Central memory CD8-positive, alpha-beta T cell (primary cell): ENCODE results near the gene GGN.
"Not testable (repeated sequence)": the region's sequence is repeated elsewhere in the genome, so short reads cannot be mapped to it uniquely, and the experiment has no call there.

ENCODE experiments used
- ATAC-seq: fragments of 150-1000 bp; cut with Tn5 transposase; replicated peaks from 2 replicates; pipeline ENCODE4 v1.10.0; 2022; ENCODE audit warnings: mild to moderate bottlenecking, moderate FRiP score, moderate number of reproducible peaks; ENCODE audit not compliant: poor library complexity, severe bottlenecking; ENCODE audit errors: extremely low read depth
- DNase-seq, 2 donors: peaks; one replicate each; pipeline ENCODE4 v3.0.0; 2021; ENCODE audit warnings: low spot score in 2 of 2
- H3K27ac Mint-ChIP-seq: one replicate; pipeline ENCODE4 v1.8.0; 2022; ENCODE audit warnings: low read depth, mild to moderate bottlenecking, moderate library complexity, mixed read lengths
- H3K27me3 Mint-ChIP-seq: one replicate; pipeline ENCODE4 v1.8.0; 2022; ENCODE audit warnings: mixed read lengths
- H3K36me3 Mint-ChIP-seq: one replicate; pipeline ENCODE4 v1.8.0; 2022; ENCODE audit warnings: mild to moderate bottlenecking, moderate library complexity, mixed read lengths; ENCODE audit not compliant: insufficient read depth
- H3K4me1 Mint-ChIP-seq: one replicate; pipeline ENCODE4 v1.8.0; 2022; ENCODE audit warnings: mixed read lengths
- H3K4me3 Mint-ChIP-seq: one replicate; pipeline ENCODE4 v1.8.0; 2022; ENCODE audit warnings: mild to moderate bottlenecking, moderate library complexity, mixed read lengths
- H3K9me3 Mint-ChIP-seq: one replicate; pipeline ENCODE4 v1.8.0; 2022; ENCODE audit warnings: mixed read lengths

The GGN gene

GRCh38 chr19:38340927-38341326 is 46.9 kb downstream of the GGN start:
- ATAC-seq (no peak), DNase-seq (no peak)
- no peaks in the 10 kb centered on the region for H3K27me3 Mint-ChIP-seq
- peaks cover 13% of the 10 kb centered on the region for H3K36me3 Mint-ChIP-seq
- no peak overlapping the region for H3K4me3 Mint-ChIP-seq
- no peaks in the 10 kb centered on the region for H3K9me3 Mint-ChIP-seq
- peak overlapping the region; percentile 54 for H3K27ac Mint-ChIP-seq
- peaks cover 18% of the 10 kb centered on the region for H3K4me1 Mint-ChIP-seq

- not testable (repeated sequence) for H3K4me3 Mint-ChIP-seq, H3K9me3 Mint-ChIP-seq, H3K27me3 Mint-ChIP-seq, H3K27ac Mint-ChIP-seq, ATAC-seq, DNase-seq
- Mint-ChIP-seq H3K4me1 (peaks cover 21% of the 10 kb centered on the region), H3K36me3 (peaks cover 14% of the 10 kb centered on the region)
Measured at GRCh38 chr19:38339011-38339410, 48.8 kb downstream of the GGN start.

GRCh38 chr19:38337360-38337653 is 50.5 kb downstream of the GGN start:
- DNase-seq (no peak), ATAC-seq (no peak)
- Mint-ChIP-seq H3K36me3 (peaks cover 14% of the 10 kb centered on the region), H3K27ac (peak overlapping the region; percentile 93), H3K27me3 (no peaks in the 10 kb centered on the region), H3K4me3 (peak overlapping the region; percentile 90), H3K9me3 (no peaks in the 10 kb centered on the region), H3K4me1 (peaks cover 21% of the 10 kb centered on the region)

GRCh38 chr19:38336638-38337359 is 51.0 kb downstream of the GGN start:
- DNase-seq (peak; percentile 94 to 95), ATAC-seq (peak; percentile 44)
- Mint-ChIP-seq H3K9me3 (no peaks in the 10 kb centered on the region), H3K4me3 (peak overlapping the region; percentile 90), H3K27ac (peak overlapping the region; percentile 93), H3K4me1 (peaks cover 21% of the 10 kb centered on the region), H3K27me3 (no peaks in the 10 kb centered on the region), H3K36me3 (peaks cover 14% of the 10 kb centered on the region)

- peaks cover 14% of the 10 kb centered on the region for H3K36me3 Mint-ChIP-seq
- no peaks in the 10 kb centered on the region for H3K9me3 Mint-ChIP-seq
- H3K27me3 Mint-ChIP-seq, result no peaks in the 10 kb centered on the region
Measured at GRCh38 chr19:38335949-38336637, 51.7 kb downstream of the GGN start.

More at GRCh38 chr19:38335949-38336637, 51.7 kb downstream of the GGN start:
- Mint-ChIP-seq H3K4me3 (peak overlapping the region; percentile 90), H3K4me1 (peaks cover 21% of the 10 kb centered on the region), H3K27ac (peak overlapping the region; percentile 93)
- peak; percentile 91 for DNase-seq
- ATAC-seq, result peak; percentile 76
